GM21529 (cell line): ENCODE data around the gene GJA4.

ENCODE experiments used
- ATAC-seq: cut with Tn5 transposase; IDR thresholded peaks from one replicate; pipeline ENCODE4 v1.9.1; 2021; ENCODE audit not compliant: unreplicated experiment

GJA4 gene

DNA sequence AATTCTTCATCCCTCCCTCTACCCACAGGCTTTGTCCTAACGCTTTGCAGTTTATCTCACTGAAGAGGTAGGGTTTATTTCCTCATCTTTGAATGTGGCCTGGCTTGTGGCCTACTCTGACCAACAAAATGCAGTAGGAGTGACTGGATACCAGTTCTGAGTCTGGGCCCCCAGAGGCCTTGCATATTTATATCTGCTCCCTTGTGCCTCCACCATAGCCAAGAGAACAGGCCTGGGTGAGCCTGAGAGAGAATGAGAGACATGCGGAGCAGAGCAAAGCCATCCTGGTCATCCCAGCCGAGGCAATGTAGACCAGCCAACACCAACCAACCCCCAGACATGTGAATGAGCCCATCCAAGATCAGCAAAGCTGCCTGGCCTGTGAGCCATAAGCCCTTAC is 36.5 kb downstream of the GJA4 start:
- no peak for ATAC-seq

DNA sequence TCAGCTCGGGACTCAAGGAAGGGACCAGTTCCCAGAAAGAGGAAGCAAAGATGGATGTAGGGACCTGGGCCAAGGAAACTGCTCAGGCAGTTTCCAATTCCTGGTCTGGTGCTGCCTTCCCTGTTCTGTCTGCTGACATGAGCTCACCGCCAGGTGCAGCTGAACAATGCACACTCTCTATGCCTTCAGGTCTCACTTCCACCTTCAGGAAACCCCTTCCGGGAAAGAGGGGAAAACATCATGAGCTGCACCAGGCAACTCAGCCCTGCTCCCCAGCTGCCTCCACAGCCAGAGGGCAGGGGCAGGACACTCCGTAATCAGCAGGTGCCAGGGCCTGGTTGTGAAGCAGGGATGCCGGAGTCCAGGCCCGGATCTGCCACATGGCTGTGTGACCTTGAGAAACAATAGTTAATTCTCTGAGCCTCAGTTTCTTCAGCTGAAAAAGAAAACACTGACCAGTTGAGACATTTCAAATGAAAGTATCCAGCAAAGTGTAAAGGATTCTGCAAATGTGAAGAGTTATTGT is 39.0 kb downstream of the GJA4 start:
- no peak for ATAC-seq

DNA sequence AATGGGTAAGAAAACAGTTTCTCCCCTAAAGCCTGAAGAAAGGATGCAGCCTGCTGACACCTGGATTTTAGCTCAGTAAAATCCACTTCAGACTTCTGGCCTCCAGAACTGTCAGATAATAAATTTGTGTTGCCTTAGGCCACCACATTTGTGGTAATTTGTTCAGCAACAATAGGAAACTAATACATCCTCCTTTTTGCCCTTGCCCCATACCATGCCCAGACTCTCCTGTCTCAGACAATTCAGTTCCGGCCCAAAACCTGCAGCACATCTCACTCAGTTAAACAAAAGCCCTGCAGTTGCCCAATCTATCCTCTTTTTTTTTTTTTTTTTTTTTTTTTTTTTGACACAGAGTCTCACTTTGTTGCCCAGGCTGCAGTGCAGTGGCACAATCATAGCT is 40.9 kb downstream of the GJA4 start:
- no peak for ATAC-seq

DNA sequence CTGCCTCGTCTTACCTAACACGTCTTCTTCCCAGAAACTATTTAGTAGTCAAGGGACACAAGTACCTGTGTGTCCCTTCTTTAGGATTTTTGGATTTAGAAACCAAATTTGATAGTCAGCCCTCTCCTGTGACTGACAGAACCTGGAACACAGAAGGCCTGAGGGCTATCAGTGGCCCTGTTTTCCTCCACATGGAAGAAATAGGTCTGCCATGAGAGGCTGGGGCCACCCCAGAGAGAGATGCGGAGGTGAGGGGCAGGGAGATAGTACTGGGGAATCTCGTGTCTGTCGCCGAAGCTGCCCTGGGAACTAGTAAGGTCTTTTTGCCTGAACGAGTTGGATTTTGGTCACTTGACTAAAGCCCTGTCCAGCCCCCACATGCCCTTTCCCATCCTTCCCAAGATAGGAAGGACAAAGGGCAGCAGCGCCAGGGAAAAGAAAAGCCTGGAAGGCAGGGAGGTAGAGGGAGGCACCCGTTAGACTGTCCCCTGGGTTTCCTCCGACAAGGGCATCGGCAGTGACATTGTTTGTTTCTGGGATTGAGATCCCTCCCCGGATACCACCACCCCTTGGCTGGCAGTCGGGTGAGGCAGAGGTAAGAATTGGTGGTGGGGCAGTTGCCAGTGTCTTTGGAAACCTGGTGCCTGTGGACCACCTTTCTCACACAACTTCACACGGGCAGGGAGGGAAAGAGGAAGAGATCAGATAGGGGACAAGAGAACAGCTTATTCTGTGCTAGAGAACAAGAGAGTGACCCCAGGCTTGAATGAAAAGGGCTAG is 46.9 kb downstream of the GJA4 start:
- no peak for ATAC-seq

DNA sequence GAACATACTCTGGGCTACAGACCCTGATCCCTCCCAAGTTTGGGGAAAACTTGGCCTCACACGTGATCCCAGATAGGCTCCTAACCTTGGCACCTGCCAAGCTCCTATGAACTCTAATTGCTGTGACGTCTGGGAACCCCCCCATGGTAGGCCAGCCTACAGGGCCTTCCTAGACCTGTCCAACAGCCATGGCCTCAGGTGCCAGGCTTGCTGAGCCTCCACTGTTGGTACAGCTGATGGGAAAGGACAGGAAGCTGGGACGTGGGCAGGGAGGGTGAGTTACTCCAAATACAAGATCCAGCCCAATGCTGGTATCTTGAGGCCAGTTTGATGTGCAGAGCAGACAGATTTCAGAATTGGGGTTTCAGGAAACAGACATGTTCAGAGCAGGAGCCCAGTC is 47.6 kb downstream of the GJA4 start:
- ATAC-seq: no peak

DNA sequence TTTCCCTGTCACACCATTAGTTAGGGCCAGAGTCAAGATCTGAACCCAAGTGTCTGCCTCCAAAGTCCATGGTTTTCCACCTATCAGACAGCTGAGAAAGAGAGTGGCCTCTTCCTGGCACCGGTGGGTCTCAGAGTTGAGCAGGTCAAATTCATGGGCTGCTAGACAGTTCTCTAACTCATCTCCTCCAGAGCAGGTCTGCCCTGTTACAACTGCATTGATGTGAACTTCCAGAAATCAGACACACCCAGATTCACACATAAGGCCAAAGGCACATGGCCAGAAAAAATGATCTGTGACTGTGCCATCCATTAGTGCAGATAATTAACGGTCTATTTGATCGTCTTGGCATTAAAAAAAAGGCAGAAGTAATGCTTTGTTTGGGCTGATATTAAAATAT is 49.3 kb downstream of the GJA4 start:
- ATAC-seq: no peak

DNA sequence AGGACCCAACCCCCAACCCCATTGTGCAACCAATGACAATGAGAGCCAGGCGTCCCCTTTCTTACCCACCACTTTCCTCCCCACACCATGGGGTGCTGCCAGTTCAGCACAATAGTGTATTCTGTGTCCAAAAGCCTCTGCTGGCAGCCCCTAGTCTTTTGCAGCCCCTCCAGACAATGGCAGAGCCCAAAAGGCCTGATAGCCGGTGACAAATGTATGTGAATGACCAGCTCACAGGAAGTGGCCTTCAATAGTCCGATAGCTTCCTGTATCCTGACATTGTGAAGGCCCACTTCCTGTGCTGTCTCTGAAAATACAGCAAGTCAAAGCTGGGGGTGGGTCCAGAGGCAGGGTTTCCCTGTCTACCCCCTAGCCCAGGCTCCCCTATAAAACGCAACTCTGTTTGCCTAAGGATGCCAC is 50.2 kb downstream of the GJA4 start:
- ATAC-seq: no peak

DNA sequence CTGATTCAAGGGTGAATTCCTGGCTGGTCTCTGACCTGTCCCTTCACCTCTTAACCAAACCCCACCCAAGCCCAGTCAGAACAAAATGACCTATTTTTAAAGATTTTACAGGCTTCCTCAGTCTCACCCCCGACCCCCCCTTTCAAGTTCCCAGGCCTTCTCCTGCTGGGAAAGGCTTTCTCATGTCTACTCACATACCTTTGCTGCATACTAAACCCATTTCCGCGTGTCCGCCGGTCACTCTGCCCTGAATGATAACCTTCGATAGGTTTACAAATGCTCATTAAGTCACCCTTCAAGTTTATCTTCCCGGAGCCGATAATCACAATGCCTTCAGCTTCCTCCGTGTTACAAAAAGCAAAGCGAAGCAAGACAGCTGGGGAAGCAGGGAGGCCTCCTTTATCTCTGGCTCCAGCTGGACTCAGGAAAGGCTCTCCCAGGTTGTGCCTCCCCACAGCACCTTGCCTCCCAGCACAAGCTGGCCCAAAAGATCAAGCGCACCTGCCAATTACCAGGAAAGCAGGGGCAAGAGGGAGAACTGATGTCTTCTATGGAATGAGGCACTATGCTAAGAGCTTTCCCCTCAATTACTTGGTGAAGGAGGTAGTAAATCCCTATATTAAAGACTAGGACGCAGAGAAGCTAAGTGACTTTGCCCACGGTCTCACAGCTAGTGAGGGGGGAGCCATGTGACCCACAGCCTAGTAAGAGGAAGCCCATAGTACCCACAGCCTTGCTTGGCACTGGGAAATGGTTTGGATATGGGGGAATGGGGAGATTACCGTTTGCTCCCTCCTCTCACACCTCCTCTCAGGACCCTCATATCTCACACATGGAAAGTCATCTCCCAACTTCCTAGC is 50.8 kb downstream of the GJA4 start:
- no peak for ATAC-seq

DNA sequence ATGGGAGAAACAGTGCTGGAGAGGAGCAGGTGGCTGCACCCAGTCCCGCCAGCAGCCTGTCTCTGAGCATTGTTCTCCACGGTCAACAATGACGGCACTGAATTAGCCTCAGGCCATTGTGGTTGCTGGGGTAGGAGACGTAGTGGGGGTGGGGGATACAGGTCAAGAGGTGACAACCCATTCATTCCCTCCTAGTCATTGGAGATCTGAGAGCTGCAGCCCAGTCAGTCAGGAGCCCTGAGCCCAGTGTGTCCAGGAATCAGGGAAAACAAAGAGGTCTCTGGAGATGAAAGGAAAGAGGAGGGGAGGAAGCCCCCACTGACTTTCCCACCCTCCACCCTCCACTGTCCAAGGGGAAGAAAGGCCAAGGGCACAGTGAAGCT is 51.4 kb downstream of the GJA4 start:
- ATAC-seq: no peak
